IMR-90 (cell line): ENCODE measurements around the gene TMEM238. TPM values are rescaled to one million over a fixed set of nuclear protein-coding genes. Genes with fewer than 3 reads are reported as not detected.
A peak's percentile ranks its signal among the peaks of the same experiment; 100 is the strongest.

Experiments
- ATAC-seq: fragments of 200-7000 bp; cut with Tn5 transposase; 2 replicates; pipeline ENCODE4 v1.9.1; 2020; ENCODE audit warnings: low read depth, mild to moderate bottlenecking, moderate library complexity
- Bru-seq: library from RNA; stranded (reverse); fragments of 400-500 nt; gene quantifications from one replicate; lab custom pipeline; 2021; lab: Mats Ljungman, UMichigan
- BruChase-seq, 2 experiments: library from RNA; stranded (reverse); fragments of 400-500 nt; gene quantifications; one replicate each; lab custom pipeline; 2021; lab: Mats Ljungman, UMichigan
- BruUV-seq: library from RNA; stranded (reverse); fragments of 400-500 nt; replicated peaks from 2 replicates; lab custom pipeline; 2021; lab: Mats Ljungman, UMichigan
- CTCF ChIA-PET: fragments of 300-600 bp; formaldehyde crosslinking; extraction: SDS; loops from one replicate; lab custom pipeline; 2021; ENCODE audit warnings: antibody characterized with exemption; lab: Yijun Ruan, JAX
- POLR2A ChIA-PET: fragments of 300-600 bp; sonication (Branson Sonifier 250); formaldehyde crosslinking; loops from one replicate; lab custom pipeline; 2022; ENCODE audit warnings: antibody characterized with exemption; ENCODE audit not compliant: unreplicated experiment; lab: Charles Lee
- DNase-seq: peaks from one replicate; pipeline ENCODE4 v3.0.0; 2013
- H2AFZ ChIP-seq: replicated peaks from 2 replicates; pipeline ENCODE3; 2013; ENCODE audit warnings: low read length, mild to moderate bottlenecking; ENCODE audit not compliant: poor library complexity
- H2AK5ac ChIP-seq: 2 replicates; pipeline ENCODE4 v1.6.1; 2013; ENCODE audit warnings: low read depth, low read length, inconsistent platforms
- H2AK9ac ChIP-seq: replicated peaks from 2 replicates; pipeline ENCODE3; 2013; ENCODE audit warnings: mild to moderate bottlenecking, low read depth, low read length, moderate library complexity; ENCODE audit not compliant: poor library complexity
- H2BK120ac ChIP-seq: 2 replicates; pipeline ENCODE4 v1.6.1; 2013; ENCODE audit warnings: low read depth, low read length, inconsistent platforms
- H2BK15ac ChIP-seq: 3 replicates; pipeline ENCODE4 v1.6.1; 2013; ENCODE audit warnings: low read depth, low read length, inconsistent platforms
- H2BK20ac ChIP-seq: 2 replicates; pipeline ENCODE4 v1.6.1; 2013; ENCODE audit warnings: low read depth, mild to moderate bottlenecking, inconsistent platforms, low read length, moderate library complexity
- H2BK5ac ChIP-seq: 2 replicates; pipeline ENCODE4 v1.6.1; 2013; ENCODE audit warnings: mild to moderate bottlenecking, low read depth, low read length, inconsistent platforms; ENCODE audit not compliant: poor library complexity, severe bottlenecking
- H3K14ac ChIP-seq: replicated peaks from 2 replicates; pipeline ENCODE4 v1.6.1; 2013; ENCODE audit warnings: low read depth, low read length, inconsistent platforms
- H3K18ac ChIP-seq: 2 replicates; pipeline ENCODE4 v1.6.1; 2013; ENCODE audit warnings: low read depth, low read length, control low read depth
- H3K23ac ChIP-seq: 2 replicates; pipeline ENCODE4 v1.6.1; 2013; ENCODE audit warnings: low read depth, low read length, inconsistent platforms
- H3K27ac ChIP-seq: 2 replicates; pipeline ENCODE4 v1.5.1; 2013; ENCODE audit warnings: mild to moderate bottlenecking, control low read depth, low read length; ENCODE audit not compliant: insufficient read depth
- H3K27me3 ChIP-seq: 2 replicates; pipeline ENCODE4 v1.6.1; 2013; ENCODE audit warnings: low read length; ENCODE audit not compliant: control insufficient read depth, insufficient read depth
- H3K36me3 ChIP-seq: 2 replicates; pipeline ENCODE4 v1.6.1; 2013; ENCODE audit warnings: low read length, mixed read lengths; ENCODE audit not compliant: control insufficient read depth, insufficient read depth
- H3K4ac ChIP-seq: 2 replicates; pipeline ENCODE4 v1.6.1; 2013; ENCODE audit warnings: low read depth, low read length, inconsistent platforms
- H3K4me1 ChIP-seq: 2 replicates; pipeline ENCODE4 v1.6.1; 2013; ENCODE audit warnings: low read length, mixed read lengths; ENCODE audit not compliant: control insufficient read depth, insufficient read depth
- H3K4me2 ChIP-seq: 2 replicates; pipeline ENCODE4 v1.6.1; 2013; ENCODE audit warnings: low read depth, mild to moderate bottlenecking, control low read depth, low read length, moderate library complexity
- H3K4me3 ChIP-seq: 2 replicates; pipeline ENCODE4 v1.5.1; 2013; ENCODE audit warnings: low read depth, mild to moderate bottlenecking, control low read depth, low read length, moderate library complexity; ENCODE audit not compliant: insufficient read depth
- H3K56ac ChIP-seq: 2 replicates; pipeline ENCODE4 v1.6.1; 2013; ENCODE audit warnings: low read length, inconsistent platforms; ENCODE audit not compliant: insufficient read depth; ENCODE audit errors: extremely low read depth
- H3K79me1 ChIP-seq, 2 experiments: 2 replicates each; pipeline ENCODE4 v1.6.1; 2013; ENCODE audit warnings: low read length in 2 of 2, inconsistent platforms in 1 of 2, low read depth in 1 of 2
- H3K9ac ChIP-seq: 2 replicates; pipeline ENCODE4 v1.6.1; 2013; ENCODE audit warnings: low read depth, low read length, control low read depth
- H3K9me1 ChIP-seq: 2 replicates; pipeline ENCODE4 v1.6.1; 2013; ENCODE audit warnings: low read length, inconsistent platforms; ENCODE audit not compliant: insufficient read depth
- H3K9me3 ChIP-seq: 2 replicates; pipeline ENCODE4 v1.6.1; 2013; ENCODE audit warnings: low read length; ENCODE audit not compliant: control insufficient read depth, insufficient read depth
- H4K20me1 ChIP-seq: 2 replicates; pipeline ENCODE4 v1.6.1; 2013; ENCODE audit warnings: low read length, inconsistent platforms; ENCODE audit not compliant: insufficient read depth
- H4K5ac ChIP-seq: 2 replicates; pipeline ENCODE4 v1.6.1; 2013; ENCODE audit warnings: mild to moderate bottlenecking, low read depth, low read length, control low read depth
- H4K8ac ChIP-seq, 2 experiments: 2 replicates each; pipeline ENCODE4 v1.6.1; 2013; ENCODE audit warnings: low read depth in 2 of 2, low read length in 2 of 2, control low read depth in 1 of 2, inconsistent platforms in 1 of 2
- H4K91ac ChIP-seq: 2 replicates; pipeline ENCODE4 v1.6.1; 2013; ENCODE audit warnings: low read depth, low read length, inconsistent platforms; ENCODE audit not compliant: insufficient read depth
- CHD1 ChIP-seq: IDR thresholded peaks from 2 replicates; pipeline ENCODE4 v1.6.1; 2012; ENCODE audit warnings: low read depth, low read length, improper control_type of control experiment
- FOS ChIP-seq: fragments of 150-350 bp; IDR thresholded peaks from 2 replicates; pipeline ENCODE4 v1.6.1; 2016; ENCODE audit warnings: low read depth, low read length
- NFE2L2 ChIP-seq: fragments of 150-350 bp; IDR thresholded peaks from 2 replicates; pipeline ENCODE4 v1.6.1; 2016; ENCODE audit warnings: low read depth, mild to moderate bottlenecking, low read length
- USF2 ChIP-seq: fragments of 150-350 bp; IDR thresholded peaks from 2 replicates; pipeline ENCODE4 v1.6.1; 2017; ENCODE audit warnings: mild to moderate bottlenecking, antibody characterized with exemption, low read length, low read depth
- WGBS, 2 experiments: methylation state at CpG; one replicate each; pipeline versions ENCODE4 v1.1.5 to v1.1.7; 2013; ENCODE audit warnings: missing lambda C conversion rate in 2 of 2; ENCODE audit not compliant: insufficient read length in 1 of 2; ENCODE audit errors: extremely low coverage in 2 of 2; 5-methylcytosine and 5-hydroxymethylcytosine counted together
- dilution Hi-C: fragments of 300-500 bp; cut with HindIII; formaldehyde crosslinking; loops from one replicate; pipeline ENCODE4 v1.14.3; 2018; ENCODE audit warnings: low sequenced_read_pairs; ENCODE audit not compliant: unreplicated experiment
- in situ Hi-C: fragments of 300-500 bp; cut with MboI; formaldehyde crosslinking; loops from 3 replicates; pipeline ENCODE4 v1.14.3; 2019; ENCODE audit warnings: low sequenced_read_pairs, inconsistent platforms, mixed read lengths
- intact Hi-C: fragments of 100-400 bp; cut with micrococcal nuclease; formaldehyde crosslinking; loops from 2 replicates; pipeline ENCODE4 v1.10.0; 2022
- long read RNA-seq: library from polyadenylated mRNA; unstranded; transcript quantifications from one replicate; pipeline ENCODE4 v2.0.0, GENCODE V29; 2021; ENCODE audit not compliant: unreplicated experiment
- polyA plus RNA-seq, 3 experiments: library from polyadenylated mRNA; depleted of rRNA; stranded (reverse); fragments of >200 nt; gene quantifications; 2 replicates each; pipeline ENCODE4 v1.2.3, GENCODE V29; 2012; ENCODE audit warnings: low replicate concordance in 1 of 3
- total RNA-seq: library from RNA; depleted of rRNA; stranded (reverse); fragments of >200 nt; gene quantifications from 2 replicates; pipeline ENCODE4 v1.2.3, GENCODE V29; 2012; rRNA removed

TMEM238 gene
- total RNA-seq (not detected in 2 replicates), polyA plus RNA-seq (2012; rRNA removed) (not detected in 2 replicates), Bru-seq, nascent RNA (percentile 26 among the genes with signal in this experiment), BruChase-seq, experiment 1, labeled RNA remaining after a 6-hour chase (percentile 32 among the genes with signal in this experiment), BruChase-seq, experiment 2, labeled RNA remaining after a 2-hour chase (percentile 27 among the genes with signal in this experiment)
- 0.15 and 0.30 TPM in 2 replicates for polyA plus RNA-seq (2012; cell fraction: cytosol; rRNA removed)
- polyA plus RNA-seq (2012; cell fraction: nucleus; rRNA removed; ENCODE audit: low replicate concordance): 0.30 TPM in 1 of 2 replicates, not detected in the other
- long read RNA-seq, partial matches to known transcripts: 0 of 2 reads
- long read RNA-seq, other reads (novel, unspliced or antisense): 0 of 2 reads

- H3K79me1 ChIP-seq: peaks cover 14 to 39% of the 10 kb centered on the region in 2 experiments; a peak in 3 of 4 replicates
- peak within 1 kb of the TSS; percentile 42 for H2BK120ac ChIP-seq
- ATAC-seq (peak; percentile 2; the same call in 1 of the 2 replicates), DNase-seq (no peak)
- H3K4me3 ChIP-seq: peak within 1 kb of the TSS; percentile 54
- peaks cover 29% of the 10 kb centered on the region for H3K36me3 ChIP-seq
- H4K20me1 ChIP-seq: peaks cover 36% of the 10 kb centered on the region
- in situ Hi-C loops: loop anchor here (10.0 kb wide), 1 partner anchor 90 kb away; no protein-coding TSS in a partner anchor
- H2BK15ac ChIP-seq: peak within 1 kb of the TSS; percentile 33; the same call in 1 of the 3 replicates
- H4K5ac ChIP-seq: peak within 1 kb of the TSS; percentile 81
- H2AK9ac ChIP-seq: peak within 1 kb of the TSS; percentile 86
- H3K27ac ChIP-seq: peak within 1 kb of the TSS; percentile 84
- dilution Hi-C loops: no loop called here
- POLR2A ChIA-PET: interaction anchor here (0.5 to 0.9 kb wide), 2 partner anchors 15 to 1305 kb away, joined by 3 to 4 read pairs; no protein-coding TSS in a partner anchor
- peak within 1 kb of the TSS; percentile 54 for H3K18ac ChIP-seq
- H4K8ac ChIP-seq: peak within 1 kb of the TSS; percentile 79 to 90
- BruUV-seq: no TSS peak
- CTCF ChIA-PET: interaction anchor here (0.6 to 1.2 kb wide), 5 partner anchors 34 to 224 kb away, joined by 3 to 7 read pairs (median 4); partner anchors contain the start of gene KMT5C
- no peaks in the 10 kb centered on the region for H3K27me3 ChIP-seq
- H3K4ac ChIP-seq: peak within 1 kb of the TSS; percentile 92
- intact Hi-C loops: no loop called here
- H2AK5ac ChIP-seq: peak within 1 kb of the TSS; percentile 98
- H3K4me1 ChIP-seq: peaks cover 34% of the 10 kb centered on the region
- H2BK20ac ChIP-seq: no peak within 1 kb of the TSS
- TF ChIP-seq USF2: no peak
- TF ChIP-seq FOS: no peak
- TF ChIP-seq NFE2L2: no peak
- TF ChIP-seq CHD1: no peak
- peak within 1 kb of the TSS; percentile 69 for H2BK5ac ChIP-seq
- H3K9me3 ChIP-seq: no peaks in the 10 kb centered on the region
- H3K14ac ChIP-seq: peak within 1 kb of the TSS; percentile 80
- WGBS, 2 experiments: 23% methylated on average over 56 of the region's 72 CpGs; no CpG with 5 or more reads in 1 of the 2 experiments
- H3K4me2 ChIP-seq: peak within 1 kb of the TSS; percentile 93
- H2AFZ ChIP-seq: peak within 1 kb of the TSS; percentile 90
- H3K9ac ChIP-seq: peak within 1 kb of the TSS; percentile 86
- H3K23ac ChIP-seq: peak within 1 kb of the TSS; percentile 88; the same call in 1 of the 2 replicates
- peaks cover 15% of the 10 kb centered on the region for H3K9me1 ChIP-seq
- peak within 1 kb of the TSS; percentile 59 for H3K56ac ChIP-seq
- H4K91ac ChIP-seq: peak within 1 kb of the TSS; percentile 67
Measured at GRCh38 chr19:55384131-55384919, at the start of gene TMEM238. Gene TMEM238, minus strand, starts transcription at chr19:55384292. Its CDS starts 33 bp downstream, at chr19:55384259.
